Sigmoid colon (tissue), 4 donors: Measurements from ENCODE around the gene S1PR3.

Experiments used
- EP300 ChIP-seq, 4 donors: sonication (generic); formaldehyde crosslinking; IDR thresholded peaks; one replicate each; pipeline ENCODE4 v1.6.1; 2017; ENCODE audit warnings: antibody characterized with exemption in 4 of 4
- POLR2A ChIP-seq, 2 donors: fragments of 450-650 bp; IDR thresholded peaks; one replicate each; pipeline ENCODE4 v1.6.1; 2016; ENCODE audit warnings: antibody characterized with exemption in 2 of 2, mild to moderate bottlenecking in 2 of 2, moderate library complexity in 2 of 2
- TF ChIP-seq, protein P1 (sequence below), 4 experiments: fragments of 450-650 bp in 3 of 4; fragments of 200-600 bp in 1 of 4; IDR thresholded peaks; one replicate each; pipeline ENCODE4 v1.5.1; 2016 to 2019; ENCODE audit warnings: antibody characterized with exemption in 4 of 4, mild to moderate bottlenecking in 3 of 4, moderate library complexity in 2 of 4

DNA sequence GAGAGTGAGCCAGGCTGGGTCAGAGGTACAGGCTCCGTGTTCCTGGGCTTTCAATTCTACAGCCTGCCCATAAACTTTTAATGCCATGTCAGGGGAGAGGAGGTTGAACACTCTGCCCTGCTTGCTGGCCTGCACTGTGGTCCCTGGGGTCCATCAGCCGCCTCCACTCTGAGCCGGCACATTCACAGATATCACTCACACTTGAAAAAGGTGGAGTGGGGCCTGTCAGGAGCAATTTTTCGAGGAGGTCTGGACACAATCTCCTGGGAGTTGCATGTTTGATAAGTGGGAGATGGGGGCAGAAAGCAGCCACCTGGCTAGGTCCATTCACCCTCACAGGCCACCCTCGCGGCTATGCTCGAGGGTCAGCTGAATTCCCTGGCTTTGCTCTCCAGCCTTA lies 22.9 kb downstream of the S1PR3 start:
- TF ChIP-seq POLR2A (IDR thresholded peaks at IDR 0.05) (no peak), EP300 (IDR thresholded peaks at IDR 0.05) (no peak)
- TF ChIP-seq, protein P1, sequence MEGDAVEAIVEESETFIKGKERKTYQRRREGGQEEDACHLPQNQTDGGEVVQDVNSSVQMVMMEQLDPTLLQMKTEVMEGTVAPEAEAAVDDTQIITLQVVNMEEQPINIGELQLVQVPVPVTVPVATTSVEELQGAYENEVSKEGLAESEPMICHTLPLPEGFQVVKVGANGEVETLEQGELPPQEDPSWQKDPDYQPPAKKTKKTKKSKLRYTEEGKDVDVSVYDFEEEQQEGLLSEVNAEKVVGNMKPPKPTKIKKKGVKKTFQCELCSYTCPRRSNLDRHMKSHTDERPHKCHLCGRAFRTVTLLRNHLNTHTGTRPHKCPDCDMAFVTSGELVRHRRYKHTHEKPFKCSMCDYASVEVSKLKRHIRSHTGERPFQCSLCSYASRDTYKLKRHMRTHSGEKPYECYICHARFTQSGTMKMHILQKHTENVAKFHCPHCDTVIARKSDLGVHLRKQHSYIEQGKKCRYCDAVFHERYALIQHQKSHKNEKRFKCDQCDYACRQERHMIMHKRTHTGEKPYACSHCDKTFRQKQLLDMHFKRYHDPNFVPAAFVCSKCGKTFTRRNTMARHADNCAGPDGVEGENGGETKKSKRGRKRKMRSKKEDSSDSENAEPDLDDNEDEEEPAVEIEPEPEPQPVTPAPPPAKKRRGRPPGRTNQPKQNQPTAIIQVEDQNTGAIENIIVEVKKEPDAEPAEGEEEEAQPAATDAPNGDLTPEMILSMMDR (IDR thresholded peaks at IDR 0.05): no peak
